Neural cell (in vitro differentiated cells): ENCODE results near the gene DCLK3.

Experiments
- CTCF ChIP-seq: fragments of 450-650 bp; IDR thresholded peaks from 2 replicates; pipeline ENCODE4 v1.5.1; 2014; ENCODE audit warnings: antibody characterized with exemption, mild to moderate bottlenecking, moderate library complexity; ENCODE audit not compliant: poor library complexity, severe bottlenecking
- POLR2AphosphoS5 ChIP-seq: IDR thresholded peaks from 2 replicates; pipeline ENCODE4 v1.6.1; 2012
- RAD21 ChIP-seq: fragments of 450-650 bp; conservative IDR thresholded peaks from 2 replicates; pipeline ENCODE4 v1.6.1; 2014; ENCODE audit warnings: antibody characterized with exemption, mild to moderate bottlenecking, moderate library complexity
- TAF1 ChIP-seq: IDR thresholded peaks from 2 replicates; pipeline ENCODE4 v1.6.1; 2012; ENCODE audit warnings: low read depth

- TF ChIP-seq CTCF (no peak), RAD21 (no peak), POLR2AphosphoS5 (no peak), TAF1 (no peak)
Measured at GRCh38 chr3:36674816-36675215, 89.5 kb downstream of the DCLK3 start.
